PFSK-1 (cell line): ENCODE results near the gene GNG7.

Experiments used
- POLR2AphosphoS5 ChIP-seq: IDR thresholded peaks from 2 replicates; pipeline ENCODE4 v1.6.1; 2012; ENCODE audit warnings: low read depth, mild to moderate bottlenecking, control low read depth, low read length, moderate library complexity
- TAF1 ChIP-seq: IDR thresholded peaks from 2 replicates; pipeline ENCODE4 v1.6.1; 2012; ENCODE audit warnings: low read length, control low read depth, borderline replicate concordance; ENCODE audit not compliant: insufficient read depth
- TF ChIP-seq, protein P1 (sequence below), 2 experiments: IDR thresholded peaks; 2 replicates each; pipeline versions ENCODE4 v1.6.1 to v1.8.0; 2011 to 2012; ENCODE audit warnings: low read depth in 2 of 2, low read length in 2 of 2, control low read depth in 1 of 2, inconsistent platforms in 1 of 2, mild to moderate bottlenecking in 1 of 2, moderate library complexity in 1 of 2; ENCODE audit not compliant: insufficient read depth in 1 of 2

GRCh38 chr19:2617393-2618165 lies 84.9 kb downstream of the GNG7 start:
- TF ChIP-seq, protein P1, sequence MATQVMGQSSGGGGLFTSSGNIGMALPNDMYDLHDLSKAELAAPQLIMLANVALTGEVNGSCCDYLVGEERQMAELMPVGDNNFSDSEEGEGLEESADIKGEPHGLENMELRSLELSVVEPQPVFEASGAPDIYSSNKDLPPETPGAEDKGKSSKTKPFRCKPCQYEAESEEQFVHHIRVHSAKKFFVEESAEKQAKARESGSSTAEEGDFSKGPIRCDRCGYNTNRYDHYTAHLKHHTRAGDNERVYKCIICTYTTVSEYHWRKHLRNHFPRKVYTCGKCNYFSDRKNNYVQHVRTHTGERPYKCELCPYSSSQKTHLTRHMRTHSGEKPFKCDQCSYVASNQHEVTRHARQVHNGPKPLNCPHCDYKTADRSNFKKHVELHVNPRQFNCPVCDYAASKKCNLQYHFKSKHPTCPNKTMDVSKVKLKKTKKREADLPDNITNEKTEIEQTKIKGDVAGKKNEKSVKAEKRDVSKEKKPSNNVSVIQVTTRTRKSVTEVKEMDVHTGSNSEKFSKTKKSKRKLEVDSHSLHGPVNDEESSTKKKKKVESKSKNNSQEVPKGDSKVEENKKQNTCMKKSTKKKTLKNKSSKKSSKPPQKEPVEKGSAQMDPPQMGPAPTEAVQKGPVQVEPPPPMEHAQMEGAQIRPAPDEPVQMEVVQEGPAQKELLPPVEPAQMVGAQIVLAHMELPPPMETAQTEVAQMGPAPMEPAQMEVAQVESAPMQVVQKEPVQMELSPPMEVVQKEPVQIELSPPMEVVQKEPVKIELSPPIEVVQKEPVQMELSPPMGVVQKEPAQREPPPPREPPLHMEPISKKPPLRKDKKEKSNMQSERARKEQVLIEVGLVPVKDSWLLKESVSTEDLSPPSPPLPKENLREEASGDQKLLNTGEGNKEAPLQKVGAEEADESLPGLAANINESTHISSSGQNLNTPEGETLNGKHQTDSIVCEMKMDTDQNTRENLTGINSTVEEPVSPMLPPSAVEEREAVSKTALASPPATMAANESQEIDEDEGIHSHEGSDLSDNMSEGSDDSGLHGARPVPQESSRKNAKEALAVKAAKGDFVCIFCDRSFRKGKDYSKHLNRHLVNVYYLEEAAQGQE (IDR thresholded peaks at IDR 0.05; ENCODE audit: insufficient read depth in 1 of 2, low read depth in 2 of 2, low read length in 2 of 2): no peak
- TF ChIP-seq TAF1 (no peak), POLR2AphosphoS5 (no peak)
